SW 1271 (cell line): Measurements from ENCODE around the gene THAP8.

ENCODE experiments used
- DNase-seq, 2 experiments: peaks; one replicate each; lab custom pipeline; 2025; lab: John Stamatoyannopoulos, UW

Gene THAP8

GRCh38 chr19:36030264-36031148, 23.6 kb downstream of the THAP8 start:
- no peak for DNase-seq

- DNase-seq: no peak
These were observed 25.6 kb downstream of the THAP8 start for GRCh38 chr19:36028313-36029041.

- no peak for DNase-seq
These were observed 26.4 kb downstream of the THAP8 start for GRCh38 chr19:36027696-36028095.

- DNase-seq: no peak
These were observed 27.8 kb downstream of the THAP8 start for GRCh38 chr19:36026091-36026876.

- DNase-seq: no peak
These were observed 28.5 kb downstream of the THAP8 start for GRCh38 chr19:36025541-36025940.

- DNase-seq: no peak
These were observed 30.7 kb downstream of the THAP8 start for GRCh38 chr19:36023432-36023831.

GRCh38 chr19:36019061-36019670, 34.9 kb downstream of the THAP8 start:
- DNase-seq: no peak

- DNase-seq: peak; percentile 93 to 97
These were observed 39.8 kb downstream of the THAP8 start, which contains the start of gene ALKBH6 for GRCh38 chr19:36014012-36014924. Gene ALKBH6, minus strand, starts transcription at chr19:36014213. Its CDS starts 816 bp downstream, at chr19:36013397.

GRCh38 chr19:36013280-36014011, 40.6 kb downstream of the THAP8 start:
- no peak for DNase-seq

- DNase-seq: no peak
These were observed 43.7 kb downstream of the THAP8 start for GRCh38 chr19:36010402-36010801.

GRCh38 chr19:36009633-36010379, 44.3 kb downstream of the THAP8 start:
- DNase-seq: no peak

GRCh38 chr19:36009220-36009619, 44.9 kb downstream of the THAP8 start:
- peak in 1 of 2 experiments; percentile 12 for DNase-seq

- no peak for DNase-seq
These were observed 45.6 kb downstream of the THAP8 start, which contains the start of gene SYNE4 for GRCh38 chr19:36008336-36008978. Gene SYNE4, minus strand, starts transcription at chr19:36008813. Its CDS starts 132 bp downstream, at chr19:36008681.

- no peak for DNase-seq
These were observed 47.1 kb downstream of the THAP8 start for GRCh38 chr19:36006955-36007354.

- DNase-seq: no peak
These were observed 50.8 kb downstream of the THAP8 start for GRCh38 chr19:36003284-36003683.

GRCh38 chr19:36001605-36002004, 52.5 kb downstream of the THAP8 start:
- no peak for DNase-seq

- DNase-seq: no peak
These were observed 57.3 kb downstream of the THAP8 start for GRCh38 chr19:35996777-35997176.
